Activated CD8-positive, alpha-beta memory T cell treated with anti-CD3 and anti-CD28 coated beads for 36 hours (primary cell): ENCODE results near the gene THOC5. TPM values are rescaled to one million over a fixed set of nuclear protein-coding genes. Genes with fewer than 3 reads are reported as not detected.

Experiments
- CTCF ChIA-PET: fragments of 350-600 bp; sonication (Branson Sonifier 250); formaldehyde crosslinking; loops from one replicate; lab custom pipeline; 2021; ENCODE audit warnings: antibody characterized with exemption; lab: Charles Lee
- POLR2A ChIA-PET: fragments of 350-600 bp; sonication (Branson Sonifier 250); formaldehyde crosslinking; loops from one replicate; lab custom pipeline; 2021; ENCODE audit warnings: antibody characterized with exemption; lab: Charles Lee
- total RNA-seq, 2 experiments: library from RNA; stranded (reverse); gene quantifications; one replicate each; pipeline ENCODE4 v1.2.3, GENCODE V29; 2021

Gene THOC5
- total RNA-seq, 2 experiments from 2014 or later, result 60.6 to 65.2 TPM

GRCh38 chr22:29456211-29456671, 97.3 kb downstream of the THOC5 start:
- CTCF ChIA-PET, result no interaction called here

More at GRCh38 chr22:29456211-29456671, 97.3 kb downstream of the THOC5 start:
- POLR2A ChIA-PET, result no interaction called here

Other genes starting within 250 kb of the THOC5 start
- gene GAS2L1, start 247.1 kb downstream of the THOC5 start, total RNA-seq, result under 1 TPM; 0.46 to 0.78 TPM
- gene RASL10A, start 238.1 kb downstream of the THOC5 start, total RNA-seq, result under 1 TPM in 1 of 2 experiments, not detected in 1; 0.78 TPM
- 10 to 100 TPM; 75.4 to 76.5 TPM for gene AP1B1, start 165.2 kb downstream of the THOC5 start, total RNA-seq
- gene RFPL1, start 115.2 kb downstream of the THOC5 start, total RNA-seq, result not detected
- gene NEFH, start 73.5 kb downstream of the THOC5 start, total RNA-seq, result 1 to 10 TPM; 9.4 to 9.9 TPM
- gene NIPSNAP1, start 27.4 kb upstream of the THOC5 start, total RNA-seq, result 10 to 100 TPM; 45.6 to 47.5 TPM
- 10 to 100 TPM; 54.2 to 54.7 TPM for gene NF2, start 49.9 kb upstream of the THOC5 start, total RNA-seq
- gene CABP7, start 166.2 kb upstream of the THOC5 start, total RNA-seq, result not detected
- gene ZMAT5, start 213.2 kb upstream of the THOC5 start, total RNA-seq, result 10 to 100 TPM; 22.4 to 25.3 TPM
- 100 to 1,000 TPM; 110 to 111 TPM for gene UQCR10, start 213.6 kb upstream of the THOC5 start, total RNA-seq